Ammon's horn (tissue), 1 donor: ENCODE measurements around the gene FGF12.

ENCODE experiments used
- DNase-seq: peaks from one replicate; pipeline ENCODE4 v3.0.0-alpha.2; 2016; ENCODE audit warnings: low spot score

The FGF12 gene

GRCh38 chr3:192496905-192497587, 230.3 kb downstream of the FGF12 start:
- no peak for DNase-seq

GRCh38 chr3:192494174-192494573, 233.2 kb downstream of the FGF12 start:
- peak; percentile 55 for DNase-seq

GRCh38 chr3:192490720-192491119, 236.6 kb downstream of the FGF12 start:
- DNase-seq: no peak

- no peak for DNase-seq
Measured at GRCh38 chr3:192489579-192489978, 237.8 kb downstream of the FGF12 start.

- DNase-seq: no peak
Measured at GRCh38 chr3:192487033-192487432, 240.3 kb downstream of the FGF12 start.

GRCh38 chr3:192482809-192483208, 244.5 kb downstream of the FGF12 start:
- no peak for DNase-seq

GRCh38 chr3:192482391-192482790, 244.9 kb downstream of the FGF12 start:
- no peak for DNase-seq

- DNase-seq: no peak
Measured at GRCh38 chr3:192481638-192482037, 245.7 kb downstream of the FGF12 start.

- DNase-seq: peak; percentile 76
Measured at GRCh38 chr3:192467230-192468140, 259.9 kb downstream of the FGF12 start.

GRCh38 chr3:192449036-192449435, 278.3 kb downstream of the FGF12 start:
- no peak for DNase-seq

- peak; percentile 74 for DNase-seq
Measured at GRCh38 chr3:192445770-192446644, 281.3 kb downstream of the FGF12 start.

- no peak for DNase-seq
Measured at GRCh38 chr3:192444791-192445106, 282.6 kb downstream of the FGF12 start.

- DNase-seq: peak; percentile 90
Measured at GRCh38 chr3:192444096-192444790, 283.1 kb downstream of the FGF12 start.

- DNase-seq: no peak
Measured at GRCh38 chr3:192435241-192435640, 292.1 kb downstream of the FGF12 start.

- DNase-seq: no peak
Measured at GRCh38 chr3:192434186-192434585, 293.2 kb downstream of the FGF12 start.

- DNase-seq: no peak
Measured at GRCh38 chr3:192433704-192434103, 293.6 kb downstream of the FGF12 start.

GRCh38 chr3:192422997-192423342, 304.4 kb downstream of the FGF12 start:
- no peak for DNase-seq

GRCh38 chr3:192422321-192422996, 304.9 kb downstream of the FGF12 start:
- DNase-seq: no peak

- DNase-seq: no peak
Measured at GRCh38 chr3:192419312-192419711, 308.0 kb downstream of the FGF12 start.

GRCh38 chr3:192417559-192418055, 309.7 kb downstream of the FGF12 start:
- DNase-seq: no peak

GRCh38 chr3:192417017-192417416, 310.3 kb downstream of the FGF12 start:
- no peak for DNase-seq
